Progenitor cell of endocrine pancreas (in vitro differentiated cells): Measurements from ENCODE around the gene DOCK1. TPM values are rescaled to one million over a fixed set of nuclear protein-coding genes. Genes with fewer than 3 reads are reported as not detected.

Experiments
- DNase-seq: peaks from one replicate; pipeline ENCODE4 v3.0.0; 2021; ENCODE audit warnings: low spot score; ENCODE audit not compliant: unreplicated experiment
- H3K27ac Mint-ChIP-seq: 2 replicates; pipeline ENCODE4 v1.8.0; 2021; ENCODE audit warnings: mild to moderate bottlenecking, moderate library complexity, mixed read lengths
- H3K27me3 Mint-ChIP-seq: 2 replicates; pipeline ENCODE4 v1.8.0; 2021; ENCODE audit warnings: mixed read lengths
- H3K36me3 Mint-ChIP-seq: 2 replicates; pipeline ENCODE4 v1.8.0; 2022; ENCODE audit warnings: mixed read lengths; ENCODE audit not compliant: insufficient read depth
- H3K4me1 Mint-ChIP-seq: 2 replicates; pipeline ENCODE4 v1.8.0; 2021; ENCODE audit warnings: low read depth, mixed read lengths
- H3K4me3 Mint-ChIP-seq: 2 replicates; pipeline ENCODE4 v1.8.0; 2021; ENCODE audit warnings: low read depth, mild to moderate bottlenecking, moderate library complexity, mixed read lengths
- H3K9me3 Mint-ChIP-seq: 2 replicates; pipeline ENCODE4 v1.8.0; 2021; ENCODE audit warnings: low read depth, mixed read lengths
- total RNA-seq: library from RNA; stranded (reverse); gene quantifications from 2 replicates; pipeline ENCODE4 v1.2.1, GENCODE V29; 2021
- TF ChIP-seq, protein P1 (sequence below): fragments of 200-600 bp; sonication (generic); IDR thresholded peaks from one replicate; pipeline ENCODE4 v1.5.0; 2021; ENCODE audit warnings: antibody characterized with exemption, mild to moderate bottlenecking; ENCODE audit not compliant: unreplicated experiment

Gene DOCK1
- total RNA-seq, 1 donor from 2014 or later: 77.8 TPM

DNA sequence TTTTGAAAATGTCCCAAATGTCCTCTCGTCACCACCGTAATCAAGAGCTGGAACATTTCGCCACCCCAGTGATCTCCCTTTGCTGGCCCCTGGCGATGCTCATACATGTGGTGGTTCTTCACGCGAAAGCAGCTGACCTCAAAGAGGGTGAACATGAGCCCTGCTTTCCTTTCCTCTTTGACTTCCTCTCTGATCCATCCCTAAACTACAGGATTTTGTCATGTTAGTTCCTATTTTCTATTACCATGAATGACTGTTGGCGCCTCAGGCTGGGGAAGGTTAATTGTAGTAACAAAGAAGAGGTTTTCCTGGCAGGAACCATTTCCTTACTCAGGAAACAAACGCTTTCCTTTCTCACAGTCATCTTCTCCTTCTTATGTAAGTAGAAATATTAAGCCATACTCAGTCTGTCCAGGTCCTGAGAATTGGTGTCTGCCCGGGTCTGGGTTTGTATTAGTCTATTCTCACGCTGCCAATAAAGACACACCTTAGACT is 176.7 kb downstream of the DOCK1 start:
- peaks cover 12% of the 10 kb centered on the region for H3K36me3 Mint-ChIP-seq
- DNase-seq: no peak
- H3K9me3 Mint-ChIP-seq: no peaks in the 10 kb centered on the region
- TF ChIP-seq, protein P1, sequence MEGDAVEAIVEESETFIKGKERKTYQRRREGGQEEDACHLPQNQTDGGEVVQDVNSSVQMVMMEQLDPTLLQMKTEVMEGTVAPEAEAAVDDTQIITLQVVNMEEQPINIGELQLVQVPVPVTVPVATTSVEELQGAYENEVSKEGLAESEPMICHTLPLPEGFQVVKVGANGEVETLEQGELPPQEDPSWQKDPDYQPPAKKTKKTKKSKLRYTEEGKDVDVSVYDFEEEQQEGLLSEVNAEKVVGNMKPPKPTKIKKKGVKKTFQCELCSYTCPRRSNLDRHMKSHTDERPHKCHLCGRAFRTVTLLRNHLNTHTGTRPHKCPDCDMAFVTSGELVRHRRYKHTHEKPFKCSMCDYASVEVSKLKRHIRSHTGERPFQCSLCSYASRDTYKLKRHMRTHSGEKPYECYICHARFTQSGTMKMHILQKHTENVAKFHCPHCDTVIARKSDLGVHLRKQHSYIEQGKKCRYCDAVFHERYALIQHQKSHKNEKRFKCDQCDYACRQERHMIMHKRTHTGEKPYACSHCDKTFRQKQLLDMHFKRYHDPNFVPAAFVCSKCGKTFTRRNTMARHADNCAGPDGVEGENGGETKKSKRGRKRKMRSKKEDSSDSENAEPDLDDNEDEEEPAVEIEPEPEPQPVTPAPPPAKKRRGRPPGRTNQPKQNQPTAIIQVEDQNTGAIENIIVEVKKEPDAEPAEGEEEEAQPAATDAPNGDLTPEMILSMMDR: no peak
- H3K27ac Mint-ChIP-seq: no peak overlapping the region
- no peaks in the 10 kb centered on the region for H3K4me1 Mint-ChIP-seq
- no peaks in the 10 kb centered on the region for H3K27me3 Mint-ChIP-seq
- no peak overlapping the region for H3K4me3 Mint-ChIP-seq

DNA sequence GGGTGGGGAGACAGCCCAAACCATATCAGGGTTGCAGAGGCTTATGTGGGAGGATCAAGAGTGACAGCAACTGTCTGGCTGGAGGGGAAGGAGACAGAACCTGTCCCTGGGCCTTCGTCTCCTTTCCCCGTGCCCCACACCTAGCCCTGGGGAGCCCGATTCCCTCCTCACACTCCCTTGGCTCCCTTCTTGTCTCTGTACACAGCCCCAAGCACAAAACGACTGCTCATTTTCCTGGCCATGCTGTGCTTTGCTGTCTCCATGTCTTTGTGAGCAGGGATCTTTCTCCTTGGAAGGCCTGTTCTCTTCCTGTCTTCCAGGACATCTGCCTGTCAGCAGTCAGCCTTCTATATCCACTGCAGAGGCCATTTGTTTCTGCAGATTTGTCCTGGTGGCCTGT is 177.4 kb downstream of the DOCK1 start:
- no peak for DNase-seq
- Mint-ChIP-seq H3K4me3 (no peak overlapping the region), H3K9me3 (no peaks in the 10 kb centered on the region), H3K4me1 (no peaks in the 10 kb centered on the region), H3K36me3 (peaks cover 12% of the 10 kb centered on the region), H3K27me3 (no peaks in the 10 kb centered on the region), H3K27ac (no peak overlapping the region)
- TF ChIP-seq, protein P1: no peak

DNA sequence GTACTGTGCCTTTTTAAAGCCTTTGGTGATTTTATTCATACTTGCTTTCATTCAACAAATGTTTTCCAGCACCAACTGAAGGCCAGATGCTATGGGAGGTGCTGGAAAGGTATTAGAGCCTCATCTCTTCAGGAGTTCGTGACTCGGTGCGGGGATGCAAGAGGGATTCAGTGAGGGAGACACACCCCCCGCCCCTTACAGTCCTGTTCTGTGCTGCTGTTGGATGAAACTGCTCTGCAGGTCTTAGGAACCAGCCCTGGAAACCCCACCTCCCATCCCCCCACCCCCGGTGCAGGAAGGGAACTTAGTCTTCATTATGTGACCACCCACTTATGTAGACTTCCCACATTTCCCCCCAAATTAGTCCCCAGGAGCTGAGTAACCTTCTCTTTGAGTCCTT is 180.7 kb downstream of the DOCK1 start:
- Mint-ChIP-seq H3K4me3 (no peak overlapping the region), H3K4me1 (no peaks in the 10 kb centered on the region), H3K36me3 (peaks cover 19% of the 10 kb centered on the region), H3K27me3 (no peaks in the 10 kb centered on the region), H3K27ac (no peak overlapping the region), H3K9me3 (no peaks in the 10 kb centered on the region)
- TF ChIP-seq, protein P1: no peak
- no peak for DNase-seq

DNA sequence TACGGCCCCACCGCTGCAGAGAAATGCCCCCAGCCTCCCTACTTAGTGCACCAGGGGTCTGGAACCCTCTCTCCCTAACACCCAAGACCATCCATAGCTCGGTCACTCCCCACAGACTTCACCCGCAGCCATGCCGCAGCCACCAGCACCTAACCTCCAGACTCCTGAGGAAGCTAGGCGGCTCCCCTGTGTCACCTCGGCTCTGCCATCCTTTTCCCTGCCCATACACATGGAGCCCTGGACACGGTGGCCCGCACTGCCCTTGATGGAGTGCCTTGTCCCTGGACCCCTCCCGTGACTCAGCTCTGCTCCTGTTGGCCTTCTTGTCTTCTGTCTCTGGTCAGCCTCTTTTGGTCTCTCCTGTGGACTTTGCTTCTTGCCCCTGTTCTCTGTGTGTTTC is 183.7 kb downstream of the DOCK1 start:
- Mint-ChIP-seq H3K36me3 (peaks cover 11% of the 10 kb centered on the region), H3K27me3 (no peaks in the 10 kb centered on the region), H3K4me3 (no peak overlapping the region), H3K9me3 (no peaks in the 10 kb centered on the region), H3K27ac (no peak overlapping the region), H3K4me1 (peaks cover 3% of the 10 kb centered on the region)
- no peak for DNase-seq
- TF ChIP-seq, protein P1: no peak

DNA sequence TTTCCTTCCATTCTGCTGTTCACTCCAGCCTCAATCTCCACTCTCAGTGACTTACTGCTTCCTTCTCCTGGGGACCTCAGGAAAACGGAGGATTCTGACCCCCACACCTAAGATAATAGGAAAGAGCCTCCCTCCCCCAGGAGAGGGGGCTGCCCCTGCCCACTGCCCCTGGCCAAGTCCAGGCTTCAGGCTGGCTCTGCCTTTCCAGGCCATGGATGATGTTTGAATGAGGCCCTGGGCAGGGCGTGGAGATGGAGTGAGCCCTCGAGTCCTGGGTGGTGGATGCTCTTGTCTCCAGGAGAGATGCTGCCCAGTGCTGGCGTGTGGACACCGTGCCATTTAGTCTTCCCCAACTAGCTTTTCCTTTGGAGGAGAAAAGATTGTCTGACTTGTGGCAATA is 184.2 kb downstream of the DOCK1 start:
- H3K9me3 Mint-ChIP-seq: no peaks in the 10 kb centered on the region
- H3K27ac Mint-ChIP-seq: no peak overlapping the region
- H3K36me3 Mint-ChIP-seq: peaks cover 11% of the 10 kb centered on the region
- DNase-seq: no peak
- TF ChIP-seq, protein P1: no peak
- no peak overlapping the region for H3K4me3 Mint-ChIP-seq
- H3K27me3 Mint-ChIP-seq: no peaks in the 10 kb centered on the region
- peaks cover 3% of the 10 kb centered on the region for H3K4me1 Mint-ChIP-seq
